ENCODE results near the gene PPA1.
"Not testable (repeated sequence)": the region's sequence is repeated elsewhere in the genome, so short reads cannot be mapped to it uniquely, and the experiment has no call there.

PPA1 gene

DNA sequence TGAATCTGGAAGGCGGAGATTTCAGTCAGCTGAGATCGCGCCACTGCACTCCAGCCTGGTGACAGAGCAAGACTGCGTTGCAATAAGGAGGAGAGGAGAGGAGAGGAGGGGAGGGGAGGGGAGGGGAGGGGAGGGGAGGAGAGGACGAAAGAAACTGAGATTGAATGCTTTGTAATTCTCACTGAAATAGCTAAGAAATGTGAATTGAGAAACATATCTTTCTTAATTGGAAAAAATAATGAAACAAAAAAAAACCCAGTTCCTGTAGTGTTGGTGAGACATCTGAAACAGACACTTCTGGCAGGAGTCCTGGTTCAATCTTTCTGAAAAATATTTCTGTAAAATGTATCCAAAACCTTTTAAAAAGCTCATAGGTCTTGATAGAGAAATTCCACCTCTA lies 26.5 kb downstream of the PPA1 start:
- DNase-seq, result no peak

DNA sequence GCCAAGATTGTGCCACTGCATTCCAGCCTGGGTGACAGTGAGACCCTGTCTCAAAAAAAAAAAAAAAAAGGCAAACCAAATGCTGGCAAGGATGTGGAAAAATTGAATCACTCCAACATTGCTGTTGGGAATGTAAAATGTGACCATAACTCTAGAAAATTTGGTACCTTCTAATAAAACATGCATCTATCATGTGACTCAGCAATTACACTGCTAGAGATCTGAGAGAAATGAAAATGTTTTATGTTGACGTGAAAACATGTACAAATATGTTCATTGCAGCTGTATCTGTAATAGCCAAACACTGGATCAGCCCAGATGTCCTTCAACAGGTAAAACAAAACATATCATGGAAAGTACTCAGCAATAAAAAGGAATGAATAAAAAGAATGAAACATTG lies 32.1 kb downstream of the PPA1 start:
- DNase-seq, result no peak

DNA sequence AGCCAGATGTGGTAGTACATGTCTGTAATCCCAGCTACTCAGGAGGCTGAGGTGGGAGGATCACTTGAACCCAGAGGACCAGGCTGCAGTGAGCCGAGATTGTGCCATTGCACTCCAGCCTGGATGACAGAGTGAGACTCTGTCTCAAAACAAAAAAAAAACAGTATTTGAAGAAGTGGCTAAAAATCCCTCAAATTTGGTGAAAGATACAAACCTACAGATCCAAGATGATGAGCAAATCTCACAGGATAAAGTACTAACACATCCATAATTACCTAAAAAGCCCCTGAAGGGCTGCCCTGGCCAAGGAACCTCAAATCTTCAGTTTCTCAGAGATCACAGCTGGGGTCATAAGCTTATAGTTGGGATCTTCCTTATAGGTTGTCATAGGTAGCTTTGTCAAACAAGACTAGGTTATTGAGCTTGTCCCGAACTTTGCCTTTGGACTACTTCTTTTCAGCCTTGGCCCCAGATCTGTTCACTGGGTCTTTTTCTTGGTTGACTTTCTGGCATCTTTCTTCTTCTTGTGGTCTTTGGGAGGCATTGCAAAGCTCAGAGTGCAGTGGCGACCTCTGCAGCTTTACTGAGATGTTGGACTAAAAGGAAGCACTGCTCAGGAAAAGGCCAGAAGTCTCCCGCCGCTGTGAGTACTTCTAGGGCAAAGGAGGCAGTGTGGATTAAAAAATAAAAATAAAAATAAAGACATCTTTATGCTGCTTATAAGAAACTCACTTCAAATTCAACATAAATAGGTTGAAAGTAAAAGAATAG lies 34.3 kb downstream of the PPA1 start:
- DNase-seq, result no peak

DNA sequence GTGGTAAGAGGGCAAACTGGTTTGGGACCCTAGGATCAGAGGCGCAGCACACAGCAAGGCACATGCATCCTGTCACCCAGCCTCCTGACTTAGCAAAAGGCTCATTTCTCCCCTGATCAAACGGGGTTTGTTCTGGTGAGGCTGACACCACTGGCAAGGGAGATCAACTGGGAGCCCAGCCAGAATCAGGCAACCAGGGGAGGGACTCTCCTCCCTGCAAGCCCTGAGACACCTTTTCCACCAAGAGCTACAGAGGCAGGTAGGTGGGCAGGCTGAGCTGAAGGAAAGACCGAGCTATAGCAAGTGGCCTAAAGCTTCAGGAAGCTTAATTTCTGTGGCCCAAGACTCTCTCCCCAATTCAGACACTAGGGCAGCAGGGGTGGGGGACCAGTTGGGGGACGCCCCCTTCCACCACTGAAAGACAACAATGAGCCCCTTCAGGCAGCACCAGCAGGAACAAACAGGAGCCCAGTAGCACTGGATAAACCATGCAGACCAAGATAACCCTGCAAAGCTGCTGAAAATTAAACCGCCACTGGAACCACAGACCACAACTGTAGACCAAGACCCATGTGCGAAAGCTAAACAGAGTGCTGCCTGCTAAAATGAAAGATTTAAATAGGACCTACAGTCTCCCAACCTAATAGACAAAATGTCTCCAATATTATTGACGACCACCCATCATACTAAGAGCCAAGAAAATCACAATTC lies 35.8 kb downstream of the PPA1 start:
- no peak for DNase-seq

DNA sequence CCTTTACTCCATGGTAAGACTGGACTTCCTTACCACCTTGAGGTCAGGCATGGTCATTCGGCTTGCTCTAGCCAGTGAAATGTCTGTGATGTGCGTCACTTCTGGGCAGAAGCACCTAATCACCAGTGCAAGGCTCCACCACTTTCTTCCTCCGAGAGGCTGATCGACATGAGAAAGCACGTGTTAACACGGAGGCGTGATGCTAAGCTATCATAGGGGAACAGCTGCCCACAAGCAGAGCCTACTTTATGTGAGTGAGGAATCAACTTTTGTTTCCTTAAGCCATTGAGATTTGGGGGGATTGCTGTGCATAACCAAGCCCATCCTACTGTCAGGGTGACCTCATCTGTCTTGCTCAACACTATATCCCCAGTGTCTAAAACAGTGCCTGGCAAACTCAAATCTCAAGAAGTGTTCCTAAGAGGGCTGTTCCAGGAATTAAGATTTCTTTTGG lies 39.8 kb downstream of the PPA1 start:
- no peak for DNase-seq

DNA sequence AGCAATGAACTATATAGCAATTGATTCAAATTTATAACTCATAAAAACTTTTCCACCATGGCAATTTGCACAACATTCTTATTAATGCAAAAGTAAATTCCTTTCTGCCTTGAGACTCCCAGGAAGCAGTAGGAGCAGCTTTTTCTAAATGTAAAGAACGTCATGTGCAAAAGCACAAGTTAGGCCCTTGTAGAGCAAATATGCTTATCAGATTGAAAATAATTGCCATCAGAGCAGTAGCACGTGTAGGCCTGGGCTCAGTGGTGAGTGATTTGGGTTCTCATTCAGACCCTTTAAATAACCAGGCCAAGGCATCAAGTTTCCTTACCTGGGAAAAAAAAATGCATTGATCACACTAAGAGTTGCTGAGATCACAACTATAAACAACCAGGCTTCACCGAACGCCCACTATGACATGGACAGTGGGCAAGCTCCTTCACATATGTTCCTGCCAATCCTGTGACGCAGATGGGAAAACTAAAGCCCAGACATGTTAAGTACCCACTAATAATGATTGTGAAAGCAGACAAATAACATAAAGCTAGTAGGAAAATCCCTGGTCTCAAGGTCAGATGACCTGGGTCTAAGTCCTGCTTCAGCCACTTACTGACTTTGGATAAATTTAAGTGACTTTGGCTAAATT lies 40.8 kb downstream of the PPA1 start:
- DNase-seq, result no peak

DNA sequence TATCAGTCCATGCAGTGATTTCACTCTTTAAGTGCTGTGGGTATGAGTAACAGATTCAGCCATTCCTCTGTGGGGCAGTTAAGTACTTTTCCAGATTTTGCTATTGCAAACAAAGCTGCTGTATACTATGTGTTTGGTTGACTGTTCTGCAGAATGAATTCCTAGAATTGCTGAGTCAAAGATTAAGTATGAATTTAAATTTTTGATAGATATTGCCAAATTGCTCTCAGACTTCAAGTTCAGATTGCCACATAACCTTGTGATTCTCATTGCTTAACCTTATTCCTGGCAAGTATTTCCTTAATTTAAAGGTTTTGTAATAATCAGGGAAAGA lies 41.3 kb downstream of the PPA1 start:
- DNase-seq, result no peak

DNA sequence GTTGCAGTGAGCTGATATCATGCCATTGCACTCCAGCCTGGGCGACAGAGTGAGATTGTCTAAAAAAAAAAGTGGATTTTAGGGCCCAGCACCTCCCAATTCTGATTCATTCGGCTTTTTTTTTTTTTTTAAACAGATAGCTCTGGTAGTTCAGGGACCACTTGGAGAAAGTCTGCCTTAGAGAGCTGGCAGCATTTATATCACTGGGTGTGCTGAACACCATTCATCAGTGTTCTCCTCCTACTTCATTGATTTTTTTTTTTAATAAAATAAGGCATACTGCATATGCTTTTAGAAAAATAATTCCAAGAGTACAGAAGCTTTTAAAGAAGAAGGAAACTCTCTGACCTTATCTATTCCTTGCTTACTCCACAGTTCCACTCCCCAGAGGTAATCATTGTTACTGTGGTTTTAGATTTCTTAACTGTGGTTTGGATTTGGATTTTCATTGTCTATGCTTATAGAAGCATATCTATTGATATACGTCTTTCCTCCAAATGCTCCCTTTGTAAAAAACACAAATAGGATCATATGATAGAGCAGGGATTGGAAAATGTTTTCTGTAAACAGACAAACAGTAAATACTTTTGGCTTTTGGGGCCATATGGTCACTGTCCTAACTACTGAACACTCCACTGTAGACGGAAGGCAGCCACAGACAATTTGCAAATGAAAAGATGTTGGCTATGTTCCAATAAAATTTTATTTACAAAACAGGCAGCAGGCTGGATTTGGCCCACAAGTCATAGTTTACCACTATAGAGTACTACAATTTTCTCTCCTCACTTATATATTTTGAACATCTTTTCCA lies 41.9 kb downstream of the PPA1 start:
- no peak for DNase-seq

DNA sequence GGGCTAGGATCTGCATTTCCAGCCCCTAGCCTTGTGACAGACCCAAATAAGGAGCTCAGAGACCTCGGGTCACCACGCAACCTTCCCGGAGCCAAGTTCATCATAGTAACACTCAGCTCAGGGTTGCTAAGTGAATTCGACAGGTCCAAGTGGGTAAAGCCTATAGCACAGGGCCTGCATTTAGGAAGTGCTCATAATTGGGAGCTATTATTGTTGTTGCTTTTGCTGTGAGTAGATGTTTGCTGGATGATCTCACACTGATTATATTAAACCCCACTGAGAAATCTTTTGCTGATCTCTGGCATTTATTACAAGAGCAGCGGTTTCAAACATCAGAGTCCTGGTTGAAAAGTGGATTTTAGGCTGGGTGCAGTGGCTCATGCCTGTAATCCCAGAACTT lies 42.6 kb downstream of the PPA1 start:
- no peak for DNase-seq

DNA sequence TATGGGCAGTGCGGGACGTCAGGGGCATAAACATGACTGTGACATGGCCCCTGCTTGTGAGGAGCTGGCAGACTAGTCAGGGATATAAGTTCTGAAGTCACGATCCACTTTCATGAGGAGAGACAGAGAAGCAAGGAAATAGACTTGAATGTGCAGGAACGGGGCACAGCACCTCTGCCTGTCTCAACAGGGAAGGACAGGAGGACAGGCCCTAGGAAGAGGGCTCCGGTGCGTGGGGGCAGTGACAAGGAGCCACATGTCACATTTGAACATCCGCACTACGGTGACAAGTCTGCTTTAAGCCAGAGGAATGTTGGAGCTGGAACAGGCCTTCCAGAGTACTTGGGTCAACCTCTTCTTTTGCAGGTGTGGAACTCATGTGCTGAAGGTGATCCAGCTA lies 43.1 kb downstream of the PPA1 start:
- DNase-seq, result no peak

DNA sequence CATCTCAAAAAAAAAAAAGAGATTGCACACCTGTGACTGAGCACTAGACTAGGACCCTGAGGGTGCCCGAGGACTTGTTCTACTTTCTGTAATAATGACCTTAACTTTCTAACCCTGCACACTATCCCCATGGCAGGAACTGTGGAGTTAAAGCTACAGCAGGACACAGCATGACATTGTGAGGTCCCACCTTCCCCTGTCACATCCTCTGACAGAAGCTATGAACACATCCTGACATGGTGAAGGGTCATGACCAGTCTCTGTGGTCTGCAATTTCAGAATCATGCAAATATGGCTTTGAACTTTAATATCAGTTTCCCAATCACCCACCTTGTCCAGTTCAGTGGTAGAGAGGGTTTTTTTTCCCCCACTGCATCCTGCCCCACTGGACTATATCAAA lies 44.5 kb downstream of the PPA1 start:
- DNase-seq, result no peak

DNA sequence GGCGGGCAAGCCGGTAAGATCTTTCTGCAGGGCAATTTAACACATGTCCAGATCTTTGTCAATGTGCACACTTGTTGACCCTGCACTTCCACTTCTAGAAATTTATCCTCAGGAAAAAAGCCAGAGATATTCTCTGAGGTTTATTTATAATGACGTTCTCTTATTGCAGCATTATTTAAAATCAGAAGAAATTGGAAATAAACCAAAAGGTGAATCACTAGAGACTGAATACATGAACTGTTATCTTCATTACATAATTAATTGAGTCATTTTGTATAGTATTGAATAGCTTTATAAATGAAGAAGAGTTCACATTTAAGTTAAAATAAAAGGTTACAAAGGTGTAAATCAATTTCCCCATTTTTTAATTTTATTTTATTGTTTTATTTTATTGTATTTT lies 46.7 kb downstream of the PPA1 start:
- DNase-seq, result no peak

DNA sequence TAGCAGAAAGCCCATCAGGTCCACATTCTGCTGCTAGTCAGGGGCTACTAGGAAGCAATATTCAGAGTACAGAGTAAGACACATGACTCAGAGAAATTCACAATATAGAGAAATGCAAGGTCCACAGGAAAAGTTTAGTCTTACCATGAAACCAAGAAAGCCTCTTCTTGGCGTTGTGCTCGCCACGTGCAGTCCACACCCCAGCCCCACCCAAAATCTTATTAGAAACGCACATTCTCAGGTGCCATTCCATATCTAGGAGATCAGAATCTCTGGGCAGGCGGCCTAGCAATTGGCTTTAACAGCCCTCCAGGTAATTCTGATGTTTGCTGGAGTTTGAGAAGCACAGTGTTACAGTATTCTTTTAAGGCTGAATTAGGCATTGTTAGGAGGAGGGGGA lies 47.1 kb downstream of the PPA1 start:
- DNase-seq, result no peak

DNA sequence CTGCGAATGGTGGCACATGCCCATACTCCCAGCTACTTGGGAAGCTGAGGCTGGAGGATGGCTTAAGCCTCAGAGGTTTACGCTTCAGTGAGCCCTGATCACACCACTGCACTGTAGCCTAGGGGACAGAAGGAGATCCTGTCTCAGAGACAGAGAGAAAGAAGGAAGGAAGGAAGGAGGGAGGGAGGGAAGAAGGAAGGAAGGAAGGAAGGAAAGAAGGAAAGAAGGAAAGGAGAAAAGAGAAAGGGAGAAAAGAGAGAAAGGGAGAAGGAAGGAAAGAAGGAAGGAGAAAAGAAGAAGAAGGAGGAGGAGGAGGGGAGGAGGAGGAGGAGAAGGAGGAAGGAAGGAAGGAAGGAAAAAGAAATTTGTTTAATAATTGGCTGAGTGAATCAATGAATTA lies 49.9 kb downstream of the PPA1 start:
- DNase-seq, result no peak

DNA sequence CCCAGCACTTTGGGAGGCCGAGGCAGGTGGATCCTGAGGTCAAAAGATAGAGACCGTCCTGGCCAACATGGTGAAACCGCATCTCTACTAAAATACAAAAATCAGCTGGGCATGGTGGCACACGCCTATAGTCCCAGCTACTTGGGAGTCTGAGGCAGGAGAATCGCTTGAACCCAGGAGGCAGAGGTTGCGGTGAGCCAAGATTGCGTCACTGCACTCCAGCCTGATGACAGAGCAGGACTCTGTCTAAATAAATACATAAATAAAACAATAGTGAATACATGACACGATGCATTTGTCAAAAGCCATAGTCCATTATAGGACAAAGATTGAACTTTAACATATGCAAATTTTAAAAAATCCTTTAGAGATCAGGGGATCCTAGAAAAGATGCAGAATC lies 54.0 kb downstream of the PPA1 start:
- DNase-seq, result not testable (repeated sequence)

DNA sequence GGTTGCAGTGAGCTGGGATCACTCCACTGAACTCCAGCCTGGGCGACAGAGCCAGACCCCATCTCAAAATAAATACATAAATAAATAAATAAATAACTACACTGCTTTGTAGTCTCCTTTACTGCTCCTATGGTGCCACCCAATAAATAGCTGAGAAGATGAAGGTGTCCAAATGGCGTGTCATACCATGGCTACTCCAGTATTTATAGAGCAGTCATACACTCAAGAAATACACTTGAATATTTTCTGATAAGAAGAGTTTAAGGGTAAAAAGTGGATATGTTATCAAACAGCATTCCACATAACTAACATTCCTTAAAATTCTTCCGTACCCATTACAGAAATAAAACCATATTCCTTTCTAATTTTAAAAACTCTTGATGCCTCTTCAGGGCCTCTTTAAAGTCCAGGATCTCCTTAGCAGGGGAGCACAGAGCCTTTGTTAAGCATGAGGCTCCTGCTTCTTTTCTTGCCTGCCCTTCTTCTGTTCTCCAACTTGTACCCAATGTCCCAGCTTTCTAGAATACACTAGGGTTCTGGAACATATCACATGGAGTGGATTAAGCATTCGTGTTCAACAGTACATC lies 55.0 kb downstream of the PPA1 start:
- DNase-seq, result no peak

DNA sequence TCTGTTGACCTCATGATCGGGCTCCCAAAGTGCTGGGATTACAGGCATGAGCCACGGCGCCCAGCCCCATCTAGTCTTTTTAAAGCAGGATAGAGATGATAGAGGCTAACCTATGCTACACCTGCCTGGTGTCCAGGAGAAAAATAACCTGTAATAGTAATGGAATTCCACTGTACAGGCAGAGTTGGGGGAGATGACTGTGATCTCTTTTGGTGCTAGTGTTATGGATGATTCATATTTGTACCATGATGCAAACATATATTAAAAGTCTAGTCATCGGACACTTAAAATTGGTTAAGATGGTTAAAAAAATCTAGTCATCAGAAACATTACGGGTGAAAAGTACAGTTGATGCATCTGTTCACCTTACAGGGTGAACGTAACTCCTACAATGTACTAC lies 56.8 kb downstream of the PPA1 start:
- DNase-seq, result no peak

DNA sequence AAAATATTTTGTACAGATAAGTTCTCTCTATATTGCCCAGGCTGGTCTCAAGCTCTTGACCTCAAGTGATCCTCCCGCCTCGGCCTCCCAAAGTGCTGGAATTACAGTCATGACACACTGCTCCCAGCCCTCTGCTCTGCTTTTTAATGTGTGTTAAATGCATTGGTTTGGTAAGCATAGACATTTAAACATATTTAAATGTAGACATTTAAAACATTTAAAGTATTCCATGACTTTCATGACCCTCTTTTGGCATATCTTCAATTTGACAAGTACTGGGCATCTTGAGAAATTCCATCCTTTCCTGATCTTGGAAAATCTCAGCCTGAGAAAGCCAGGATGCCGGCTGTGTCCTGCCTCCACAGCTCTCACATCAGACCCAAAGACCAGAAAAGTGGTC lies 57.7 kb downstream of the PPA1 start:
- DNase-seq, result no peak

DNA sequence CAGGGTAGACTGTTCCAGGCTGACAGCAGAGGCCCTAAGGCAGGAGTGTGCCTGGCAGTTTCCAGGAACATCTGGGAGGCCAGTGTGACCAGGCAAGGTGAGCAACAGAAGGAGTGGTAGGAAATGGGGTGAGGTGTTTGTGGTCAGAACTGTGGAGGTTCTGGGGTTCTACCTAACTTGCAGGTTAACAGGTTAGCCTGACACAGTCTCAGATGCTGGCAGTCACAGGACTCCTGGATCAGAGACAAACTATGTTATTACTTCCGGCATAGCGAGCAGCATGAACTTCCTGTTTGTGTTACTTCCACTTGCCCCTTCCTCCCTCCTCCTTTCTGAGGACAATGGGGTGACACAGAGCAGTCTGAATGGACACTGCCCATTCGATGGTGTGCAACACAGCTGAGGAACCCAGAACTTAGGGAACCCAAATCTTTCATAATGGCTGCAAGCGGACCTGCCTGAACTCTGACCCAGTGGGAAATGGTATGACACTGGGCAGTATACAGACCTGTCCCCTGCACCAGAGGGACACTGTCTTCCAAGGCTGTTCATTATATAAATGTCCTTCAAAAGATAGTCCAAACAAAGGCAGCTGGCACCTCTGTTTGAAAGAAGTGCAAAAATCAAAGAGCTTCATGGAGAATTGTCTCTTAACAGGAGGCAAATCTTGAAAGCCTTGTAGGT lies 59.0 kb downstream of the PPA1 start:
- DNase-seq, result no peak

DNA sequence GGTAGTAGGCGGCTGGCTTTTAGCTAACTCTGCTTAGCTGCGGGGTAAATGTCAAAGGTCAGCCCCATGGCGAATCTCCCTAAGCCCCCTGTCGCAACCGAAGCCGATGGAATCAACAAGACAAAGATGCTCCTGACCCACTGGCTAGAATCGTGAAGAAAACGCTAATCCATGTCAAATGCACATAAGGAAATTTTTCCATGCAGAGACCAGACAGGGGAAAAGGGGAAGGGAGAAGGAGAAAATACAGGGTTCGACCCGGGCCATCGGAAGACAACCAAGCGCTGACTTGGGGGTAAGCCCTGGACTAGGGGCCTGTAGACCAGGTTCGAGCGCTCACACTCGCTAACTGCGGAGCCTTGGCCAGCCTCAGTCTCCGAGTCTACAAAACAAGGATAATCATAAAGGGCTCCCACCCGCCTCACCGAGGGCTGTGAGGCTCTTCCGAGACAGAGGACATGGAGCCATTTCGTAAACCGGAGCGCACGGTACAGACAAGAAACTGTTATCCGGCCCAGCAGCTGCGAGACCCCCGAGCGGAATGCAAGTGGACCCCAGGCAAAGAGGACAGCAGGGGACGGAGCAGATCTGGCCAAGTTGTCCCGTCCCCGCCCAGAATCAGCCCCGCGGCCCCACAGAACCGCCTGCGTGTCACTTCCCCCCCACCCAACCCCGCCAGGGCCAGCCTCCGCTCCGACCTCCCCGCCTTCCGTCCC lies 63.4 kb downstream of the PPA1 start:
- DNase-seq, result no peak

DNA sequence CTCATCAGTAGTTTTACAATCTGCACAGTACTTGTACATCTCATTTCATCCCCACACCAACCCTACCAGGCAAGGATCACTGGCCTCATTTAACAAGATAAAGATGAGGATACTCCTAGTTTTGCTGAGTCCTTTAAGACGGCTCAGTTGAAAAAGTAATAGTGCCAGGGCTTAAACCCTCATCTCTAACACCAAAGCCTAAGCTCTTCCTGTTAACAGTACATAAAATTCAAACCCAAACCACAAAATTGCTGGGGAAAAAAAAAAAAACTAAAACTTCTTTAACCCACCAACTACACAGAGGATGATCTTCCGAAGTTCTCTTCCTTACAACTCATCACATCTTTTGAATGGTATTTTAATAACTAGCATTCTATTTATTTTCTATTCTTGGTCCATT lies 64.2 kb downstream of the PPA1 start:
- DNase-seq, result no peak

DNA sequence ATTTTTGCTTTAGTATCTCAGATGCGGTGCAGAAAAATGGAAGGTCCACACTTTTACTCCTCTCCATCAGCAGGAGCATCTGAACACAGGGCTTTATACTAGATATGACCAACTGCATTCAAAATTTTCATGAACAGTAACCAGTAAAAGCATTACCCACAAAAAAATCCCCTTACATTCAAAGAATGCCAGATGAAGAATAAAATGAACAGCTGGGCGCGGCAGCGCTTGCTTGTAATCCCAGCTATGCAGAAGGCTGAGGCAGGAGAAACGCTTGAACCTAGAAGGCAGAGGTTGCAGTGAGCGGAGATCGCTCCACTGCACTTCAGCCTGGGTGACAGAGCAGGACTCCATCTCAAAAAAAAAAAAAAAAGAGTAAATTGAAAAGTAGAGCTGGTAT lies 66.0 kb downstream of the PPA1 start:
- DNase-seq, result no peak

All from activated gamma-delta T cell (primary cell).